ENCODE data around the gene PRKN.

Gene PRKN

DNA sequence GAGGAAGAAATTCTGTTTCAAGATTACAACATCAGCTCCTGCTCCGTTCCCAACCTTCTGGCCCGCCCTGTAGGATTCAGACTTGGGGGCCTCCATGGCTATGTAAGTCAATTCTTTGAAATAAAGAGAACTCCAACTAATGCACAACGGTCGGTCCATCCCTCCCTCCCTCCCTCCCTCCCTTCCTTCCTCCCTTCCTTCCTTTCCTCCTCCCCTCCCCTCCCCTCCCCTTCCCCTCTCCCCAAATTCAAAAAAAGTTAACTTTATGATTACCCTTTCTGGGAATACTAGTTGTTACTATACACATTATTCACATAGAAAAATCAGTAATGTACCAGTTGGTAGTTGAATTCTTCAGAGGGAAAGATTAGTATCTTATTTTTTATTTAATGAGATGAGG, 1274.0 kb downstream of the PRKN start:
- Histone ChIP-seq H3K36me3 (ENCODE audit: insufficient read depth, low read length) (no peaks in the 10 kb centered on the region), H3K4me1 (ENCODE audit: insufficient read depth, low read length) (no peaks in the 10 kb centered on the region), H3K9me3 (ENCODE audit: control insufficient read depth, insufficient read depth, low read length) (no peaks in the 10 kb centered on the region), H3K9ac (ENCODE audit: low read depth, low read length) (no peak overlapping the region)

GRCh38 chr6:161452241-161452640, 1275.3 kb downstream of the PRKN start:
- H3K9me3 ChIP-seq (ENCODE audit: control insufficient read depth, insufficient read depth, low read length) = no peaks in the 10 kb centered on the region
- no peaks in the 10 kb centered on the region for H3K36me3 ChIP-seq (ENCODE audit: insufficient read depth, low read length)
- H3K4me1 ChIP-seq (ENCODE audit: insufficient read depth, low read length) = no peaks in the 10 kb centered on the region
- no peak overlapping the region for H3K9ac ChIP-seq (ENCODE audit: low read depth, low read length)

DNA sequence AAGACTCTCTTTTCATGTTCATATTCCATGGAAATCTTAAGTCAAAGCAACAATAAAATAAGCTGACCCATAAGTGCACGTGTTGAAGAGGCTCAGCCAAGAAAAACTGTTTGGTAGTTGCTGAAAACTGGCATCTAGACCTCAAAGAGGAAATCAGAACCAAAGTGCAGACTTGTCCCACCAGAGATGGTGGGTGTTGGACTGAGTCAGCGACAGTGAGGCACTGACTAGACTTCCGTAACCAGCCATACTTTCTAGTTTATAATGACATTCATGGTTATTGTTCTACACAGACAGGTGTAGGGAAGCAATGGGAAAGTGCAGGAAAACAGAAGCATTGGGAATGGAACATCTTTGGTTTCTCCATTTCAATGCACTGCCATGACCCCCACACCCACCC, 1278.0 kb downstream of the PRKN start:
- Histone ChIP-seq H3K9ac (ENCODE audit: low read depth, low read length) (no peak overlapping the region), H3K9me3 (ENCODE audit: control insufficient read depth, insufficient read depth, low read length) (no peaks in the 10 kb centered on the region), H3K4me1 (ENCODE audit: insufficient read depth, low read length) (no peaks in the 10 kb centered on the region), H3K36me3 (ENCODE audit: insufficient read depth, low read length) (no peaks in the 10 kb centered on the region)

GRCh38 chr6:161446949-161447348, 1280.6 kb downstream of the PRKN start:
- H3K9me3 ChIP-seq (ENCODE audit: control insufficient read depth, insufficient read depth, low read length) = no peaks in the 10 kb centered on the region
- H3K9ac ChIP-seq (ENCODE audit: low read depth, low read length) = no peak overlapping the region
- peaks cover 7% of the 10 kb centered on the region; the same call in 1 of the 2 replicates for H3K4me1 ChIP-seq (ENCODE audit: insufficient read depth, low read length)
- H3K36me3 ChIP-seq (ENCODE audit: insufficient read depth, low read length) = no peaks in the 10 kb centered on the region

DNA sequence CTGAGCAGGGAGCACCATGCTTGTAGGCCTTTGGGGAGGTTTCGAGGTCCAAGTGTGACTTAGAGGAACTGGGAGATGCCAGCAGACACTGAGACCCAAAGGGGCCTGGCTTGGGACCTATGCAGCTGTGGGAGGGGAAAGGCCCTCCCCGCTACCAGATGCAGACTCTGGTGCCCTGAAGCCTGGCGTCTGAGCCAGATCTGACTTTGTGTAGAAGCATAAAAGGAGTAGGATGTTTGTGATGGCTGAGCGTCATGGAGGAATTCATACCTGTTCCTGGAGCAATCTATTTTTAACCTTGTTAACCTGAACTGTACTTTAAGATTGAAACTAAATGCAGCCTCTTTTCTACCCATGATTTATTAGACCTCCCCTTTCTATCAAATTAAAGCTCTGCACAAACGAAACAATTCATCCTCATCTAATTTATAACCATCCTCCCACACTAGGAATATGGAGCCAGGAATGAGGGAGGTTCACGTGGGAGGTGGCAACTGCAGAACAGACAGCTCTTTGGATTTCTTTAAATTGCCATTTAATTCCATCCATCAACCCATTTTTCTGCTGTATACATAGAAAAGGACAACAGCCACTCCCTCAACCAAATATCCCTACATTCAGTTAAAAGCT, 1281.2 kb downstream of the PRKN start:
- H3K4me1 ChIP-seq (ENCODE audit: insufficient read depth, low read length) = peaks cover 7% of the 10 kb centered on the region; the same call in 1 of the 2 replicates
- H3K9ac ChIP-seq (ENCODE audit: low read depth, low read length) = no peak overlapping the region
- no peaks in the 10 kb centered on the region for H3K9me3 ChIP-seq (ENCODE audit: control insufficient read depth, insufficient read depth, low read length)
- H3K36me3 ChIP-seq (ENCODE audit: insufficient read depth, low read length) = no peaks in the 10 kb centered on the region

GRCh38 chr6:161445021-161445799, 1282.4 kb downstream of the PRKN start:
- Histone ChIP-seq H3K9me3 (ENCODE audit: control insufficient read depth, insufficient read depth, low read length) (no peaks in the 10 kb centered on the region), H3K4me1 (ENCODE audit: insufficient read depth, low read length) (peaks cover 7% of the 10 kb centered on the region; the same call in 1 of the 2 replicates), H3K9ac (ENCODE audit: low read depth, low read length) (no peak overlapping the region), H3K36me3 (ENCODE audit: insufficient read depth, low read length) (no peaks in the 10 kb centered on the region)

DNA sequence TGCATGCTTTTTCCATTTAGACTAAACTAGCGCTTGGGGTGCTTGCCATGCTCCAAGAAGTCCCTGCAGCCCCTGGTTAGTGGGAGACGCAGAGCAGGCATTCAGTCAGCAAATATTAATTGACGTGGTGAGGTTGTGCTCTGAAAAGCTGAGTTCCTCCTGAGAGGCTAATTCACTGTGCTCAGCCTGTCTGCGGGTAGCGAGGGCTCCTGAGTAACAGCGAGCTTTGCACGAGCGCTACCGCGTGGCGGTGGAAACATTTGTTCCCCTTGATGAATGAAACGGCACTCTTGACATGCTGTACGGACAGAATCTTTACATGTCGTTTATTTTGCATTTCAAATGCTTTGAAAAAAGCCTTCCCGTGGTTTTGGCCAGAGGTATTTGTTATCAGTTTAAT, 1283.1 kb downstream of the PRKN start:
- Histone ChIP-seq H3K4me1 (ENCODE audit: insufficient read depth, low read length) (peaks cover 7% of the 10 kb centered on the region; the same call in 1 of the 2 replicates), H3K9ac (ENCODE audit: low read depth, low read length) (no peak overlapping the region), H3K9me3 (ENCODE audit: control insufficient read depth, insufficient read depth, low read length) (no peaks in the 10 kb centered on the region), H3K36me3 (ENCODE audit: insufficient read depth, low read length) (no peaks in the 10 kb centered on the region)

DNA sequence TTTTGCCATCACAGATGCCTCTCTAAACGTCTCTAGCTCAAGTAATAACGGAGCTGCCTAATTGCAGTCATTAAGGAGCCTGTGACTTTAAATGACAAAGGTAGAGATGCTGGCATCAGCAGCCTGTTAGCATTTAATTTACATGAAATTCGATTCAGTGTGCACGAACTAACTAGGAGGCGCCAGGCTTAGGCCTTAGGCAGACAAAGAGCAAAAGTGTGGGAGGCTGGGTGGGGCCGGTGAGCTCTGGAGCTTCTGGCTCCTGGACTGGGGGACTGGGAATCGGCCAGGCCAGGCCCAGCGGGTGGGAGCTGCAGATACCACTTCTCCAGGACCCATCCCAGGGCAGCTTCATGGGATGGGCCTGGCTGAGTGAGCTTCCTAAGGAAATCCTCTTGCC, 1283.7 kb downstream of the PRKN start:
- Histone ChIP-seq H3K36me3 (ENCODE audit: insufficient read depth, low read length) (no peaks in the 10 kb centered on the region), H3K9ac (ENCODE audit: low read depth, low read length) (no peak overlapping the region), H3K4me1 (ENCODE audit: insufficient read depth, low read length) (peaks cover 8% of the 10 kb centered on the region), H3K9me3 (ENCODE audit: control insufficient read depth, insufficient read depth, low read length) (no peaks in the 10 kb centered on the region)

DNA sequence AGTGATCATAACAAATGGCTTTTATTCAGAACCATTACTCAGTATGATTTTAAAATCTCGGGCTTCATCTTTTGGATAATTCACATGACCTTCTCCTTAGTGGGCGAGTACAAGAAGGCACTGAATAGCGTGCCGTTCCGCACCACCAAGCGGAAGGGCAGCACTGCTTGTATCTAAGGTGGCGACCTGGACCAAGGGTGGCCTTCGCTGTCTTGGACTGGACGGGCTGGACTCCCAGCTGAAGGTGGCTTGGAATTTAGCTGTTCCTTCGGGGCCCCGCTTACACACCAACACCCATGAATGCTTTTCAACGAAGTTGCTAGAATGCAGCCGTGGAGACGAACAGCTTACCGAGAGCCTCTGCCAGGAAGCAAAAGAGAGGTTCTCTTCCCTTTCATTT, 1285.1 kb downstream of the PRKN start:
- peaks cover 10% of the 10 kb centered on the region for H3K4me1 ChIP-seq (ENCODE audit: insufficient read depth, low read length)
- no peak overlapping the region for H3K9ac ChIP-seq (ENCODE audit: low read depth, low read length)
- no peaks in the 10 kb centered on the region for H3K9me3 ChIP-seq (ENCODE audit: control insufficient read depth, insufficient read depth, low read length)
- no peaks in the 10 kb centered on the region for H3K36me3 ChIP-seq (ENCODE audit: insufficient read depth, low read length)

DNA sequence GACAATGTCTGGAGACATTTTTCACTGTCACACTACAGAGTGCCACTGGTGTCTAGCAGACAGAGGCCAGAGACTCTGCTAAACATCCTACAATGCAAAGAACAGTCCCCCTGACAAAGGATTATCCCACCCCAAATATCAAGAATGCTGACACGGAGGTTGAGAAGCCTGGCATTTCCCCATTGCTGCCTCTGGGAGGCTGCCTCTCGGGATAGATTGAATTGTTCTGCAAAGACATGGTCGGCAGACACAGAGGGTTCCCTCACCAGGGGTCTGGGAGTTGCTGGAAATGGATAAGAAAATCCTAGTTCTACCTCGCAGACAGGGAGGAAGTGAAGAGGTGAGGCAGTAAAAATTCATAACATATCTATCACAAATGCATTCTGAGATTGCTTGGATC, 1287.3 kb downstream of the PRKN start:
- Histone ChIP-seq H3K36me3 (ENCODE audit: insufficient read depth, low read length) (no peaks in the 10 kb centered on the region), H3K9ac (ENCODE audit: low read depth, low read length) (no peak overlapping the region), H3K4me1 (ENCODE audit: insufficient read depth, low read length) (peaks cover 10% of the 10 kb centered on the region), H3K9me3 (ENCODE audit: control insufficient read depth, insufficient read depth, low read length) (no peaks in the 10 kb centered on the region)

DNA sequence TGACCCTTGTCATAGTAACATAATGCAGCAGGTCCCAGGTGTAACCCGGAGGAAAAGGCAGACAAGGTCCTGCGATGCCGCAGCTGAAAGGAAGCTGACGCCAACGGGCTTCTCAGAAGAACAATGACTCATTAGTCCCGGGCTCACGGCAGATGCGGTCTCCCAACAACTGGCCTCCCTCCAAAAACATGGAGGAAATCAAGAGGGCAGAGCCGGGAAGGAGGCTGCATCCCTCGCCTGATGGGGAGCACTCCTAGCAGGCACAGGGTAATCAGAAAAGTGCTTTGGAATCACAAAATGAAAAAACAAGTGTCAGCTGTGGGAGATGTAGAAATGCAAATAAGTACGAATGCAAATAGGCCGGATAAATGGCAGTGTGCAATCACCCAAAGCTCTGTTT, 1288.5 kb downstream of the PRKN start:
- no peaks in the 10 kb centered on the region for H3K36me3 ChIP-seq (ENCODE audit: insufficient read depth, low read length)
- H3K9me3 ChIP-seq (ENCODE audit: control insufficient read depth, insufficient read depth, low read length) = no peaks in the 10 kb centered on the region
- no peak overlapping the region for H3K9ac ChIP-seq (ENCODE audit: low read depth, low read length)
- peaks cover 15% of the 10 kb centered on the region for H3K4me1 ChIP-seq (ENCODE audit: insufficient read depth, low read length)

GRCh38 chr6:161438430-161439030, 1289.0 kb downstream of the PRKN start:
- Histone ChIP-seq H3K36me3 (ENCODE audit: insufficient read depth, low read length) (no peaks in the 10 kb centered on the region), H3K9me3 (ENCODE audit: control insufficient read depth, insufficient read depth, low read length) (no peaks in the 10 kb centered on the region), H3K9ac (ENCODE audit: low read depth, low read length) (no peak overlapping the region), H3K4me1 (ENCODE audit: insufficient read depth, low read length) (peaks cover 12% of the 10 kb centered on the region; the same call in 1 of the 2 replicates)

- no peak overlapping the region for H3K9ac ChIP-seq (ENCODE audit: low read depth, low read length)
- H3K36me3 ChIP-seq (ENCODE audit: insufficient read depth, low read length) = no peaks in the 10 kb centered on the region
- H3K4me1 ChIP-seq (ENCODE audit: insufficient read depth, low read length) = peaks cover 12% of the 10 kb centered on the region; the same call in 1 of the 2 replicates
- no peaks in the 10 kb centered on the region for H3K9me3 ChIP-seq (ENCODE audit: control insufficient read depth, insufficient read depth, low read length)
Measured at GRCh38 chr6:161437851-161438250, 1289.7 kb downstream of the PRKN start.

DNA sequence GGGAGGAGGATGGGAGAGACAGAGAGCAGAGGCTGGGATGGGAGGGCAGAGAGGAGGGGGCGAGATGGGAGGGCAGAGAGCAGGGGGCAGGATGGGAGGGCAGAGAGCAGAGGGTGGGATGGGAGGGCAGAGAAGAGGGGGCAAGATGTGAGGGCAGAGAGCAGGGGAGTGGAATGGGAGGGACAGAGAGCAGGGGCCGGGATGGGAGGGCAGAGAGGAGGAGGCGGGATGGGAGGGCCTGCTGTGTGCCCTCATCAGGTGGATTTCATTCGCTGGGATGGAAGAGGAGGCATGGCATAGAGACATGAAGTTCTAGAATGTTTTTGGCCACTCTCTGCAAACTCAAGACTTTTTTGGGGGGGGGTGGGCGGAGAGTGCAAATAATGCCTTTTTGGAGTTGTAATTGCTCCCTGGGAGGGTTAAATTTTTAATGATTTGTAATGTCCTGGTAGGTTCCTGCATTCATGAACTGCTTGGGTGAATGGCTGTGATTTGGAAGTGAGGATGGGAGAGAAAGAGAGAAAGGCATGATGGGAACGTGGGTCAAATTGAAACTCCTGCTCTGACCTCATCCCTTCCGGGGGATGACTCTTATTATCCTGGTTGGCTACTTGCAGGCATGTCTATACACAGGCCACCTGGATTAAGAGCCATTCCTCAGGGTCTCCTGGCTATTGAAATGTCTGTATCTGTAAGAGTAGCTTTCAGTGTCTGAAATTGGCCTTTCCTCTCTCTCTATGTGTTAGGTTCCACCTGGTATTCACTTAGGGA, 1291.3 kb downstream of the PRKN start:
- Histone ChIP-seq H3K9me3 (ENCODE audit: control insufficient read depth, insufficient read depth, low read length) (no peaks in the 10 kb centered on the region), H3K4me1 (ENCODE audit: insufficient read depth, low read length) (peaks cover 12% of the 10 kb centered on the region; the same call in 1 of the 2 replicates), H3K36me3 (ENCODE audit: insufficient read depth, low read length) (no peaks in the 10 kb centered on the region), H3K9ac (ENCODE audit: low read depth, low read length) (no peak overlapping the region)
